ENCODE measurements around the gene COL10A1. TPM values are rescaled to one million over a fixed set of nuclear protein-coding genes. Genes with fewer than 3 reads are reported as not detected.

COL10A1 gene
- total RNA-seq, 2 donors from 2014 or later, result not detected

GRCh38 chr6:116102873-116103272 is 23.1 kb downstream of the COL10A1 start:
- intact Hi-C loops (cut with DNase I), result no loop called here
- Histone ChIP-seq H3K27me3 (no peaks in the 10 kb centered on the region), H3K4me1 (peaks cover 7% of the 10 kb centered on the region), H3K9ac (ENCODE audit: low read depth in 2 of 2, low read length in 2 of 2) (peak overlapping the region in 1 of 2 donors; percentile 2), H3K27ac (no peak overlapping the region), H3K9me3 (no peaks in the 10 kb centered on the region), H3K4me3 (no peak overlapping the region), H3K36me3 (no peaks in the 10 kb centered on the region)
- TF ChIP-seq CTCF (IDR thresholded peaks at IDR 0.05), result no peak
- no peak for DNase-seq

- intact Hi-C loops (cut with DNase I), result no loop called here
- Histone ChIP-seq H3K27ac (no peak overlapping the region), H3K36me3 (no peaks in the 10 kb centered on the region), H3K27me3 (no peaks in the 10 kb centered on the region), H3K9me3 (no peaks in the 10 kb centered on the region), H3K9ac (ENCODE audit: low read depth in 2 of 2, low read length in 2 of 2) (peak overlapping the region in 1 of 2 donors; percentile 76), H3K4me1 (peaks cover 7% of the 10 kb centered on the region), H3K4me3 (peak overlapping the region; percentile 89)
- DNase-seq, result no peak
- TF ChIP-seq CTCF (IDR thresholded peaks at IDR 0.05), result no peak
These were observed 24.1 kb downstream of the COL10A1 start for GRCh38 chr6:116101790-116102189.

- peaks cover 7% of the 10 kb centered on the region for H3K4me1 ChIP-seq
- peak overlapping the region; percentile 97 for H3K27ac ChIP-seq
- no peaks in the 10 kb centered on the region for H3K36me3 ChIP-seq
- H3K4me3 ChIP-seq, result peak overlapping the region; percentile 89
- no peaks in the 10 kb centered on the region for H3K27me3 ChIP-seq
- peak; percentile 89 for DNase-seq
- peak overlapping the region; percentile 76 to 87 for H3K9ac ChIP-seq (ENCODE audit: low read depth in 2 of 2, low read length in 2 of 2)
- intact Hi-C loops (cut with DNase I), result no loop called here
- H3K9me3 ChIP-seq, result no peaks in the 10 kb centered on the region
- TF ChIP-seq CTCF (IDR thresholded peaks at IDR 0.05), result no peak
These were observed 24.6 kb downstream of the COL10A1 start for GRCh38 chr6:116101302-116101718.

GRCh38 chr6:116100419-116101301 is 25.3 kb downstream of the COL10A1 start, which contains the start of gene NT5DC1:
TSS of gene NT5DC1 (plus strand) at chr6:116100853. CDS start at chr6:116100931, 78 bp downstream.
- intact Hi-C loops (cut with DNase I), result no loop called here
- Histone ChIP-seq H3K36me3 (no peaks in the 10 kb centered on the region), H3K9me3 (no peaks in the 10 kb centered on the region), H3K9ac (ENCODE audit: low read depth in 2 of 2, low read length in 2 of 2) (peak within 1 kb of the TSS; percentile 76 to 87), H3K27me3 (no peaks in the 10 kb centered on the region), H3K27ac (peak within 1 kb of the TSS; percentile 97), H3K4me1 (peaks cover 7% of the 10 kb centered on the region), H3K4me3 (peak within 1 kb of the TSS; percentile 89)
- TF ChIP-seq CTCF (IDR thresholded peaks at IDR 0.05), result peak; percentile 27
- peak; percentile 90 for DNase-seq

GRCh38 chr6:116099036-116099435 is 26.9 kb downstream of the COL10A1 start:
- no peak overlapping the region for H3K27ac ChIP-seq
- H3K4me3 ChIP-seq, result no peak overlapping the region
- no peaks in the 10 kb centered on the region for H3K36me3 ChIP-seq
- H3K9me3 ChIP-seq, result no peaks in the 10 kb centered on the region
- DNase-seq, result no peak
- H3K27me3 ChIP-seq, result no peaks in the 10 kb centered on the region
- peaks cover 7% of the 10 kb centered on the region for H3K4me1 ChIP-seq
- intact Hi-C loops (cut with DNase I), result no loop called here
- no peak for TF ChIP-seq CTCF (IDR thresholded peaks at IDR 0.05)
- peak overlapping the region in 1 of 2 donors; percentile 6 for H3K9ac ChIP-seq (ENCODE audit: low read depth in 2 of 2, low read length in 2 of 2)

Measured in colonic mucosa (tissue), 4 donors.